SK-N-SH treated with all-trans-retinoic acid at 6 μM for 48 hours (cell line): ENCODE measurements around the gene SORCS1.

ENCODE experiments used
- ATAC-seq: fragments of 200-7000 bp; cut with Tn5 transposase; 3 replicates; pipeline ENCODE4 v1.9.1; 2020; ENCODE audit warnings: mild to moderate bottlenecking, moderate library complexity
- ARNTL ChIP-seq: fragments of 450-650 bp; formaldehyde crosslinking; IDR thresholded peaks from 2 replicates; pipeline ENCODE4 v1.5.0; 2020; ENCODE audit warnings: low read depth, mild to moderate bottlenecking, moderate library complexity, borderline replicate concordance
- BACH2 ChIP-seq: fragments of 250-450 bp; sonication (Bioruptor Pico); IDR thresholded peaks from 2 replicates; pipeline ENCODE4 v1.9.0; 2021; ENCODE audit warnings: mild to moderate bottlenecking, borderline replicate concordance
- CSDC2 ChIP-seq: fragments of 250-450 bp; sonication (Bioruptor Pico); IDR thresholded peaks from 2 replicates; pipeline ENCODE4 v1.5.0; 2020; ENCODE audit warnings: mild to moderate bottlenecking, moderate library complexity
- CSRNP3 ChIP-seq: fragments of 250-450 bp; sonication (Bioruptor Pico); IDR thresholded peaks from 2 replicates; pipeline ENCODE4 v1.5.1; 2021; ENCODE audit warnings: mild to moderate bottlenecking, moderate library complexity
- ESRRG ChIP-seq: fragments of 250-450 bp; sonication (Bioruptor Pico); IDR thresholded peaks from 2 replicates; pipeline ENCODE4 v1.6.1; 2021; ENCODE audit warnings: mild to moderate bottlenecking
- GLIS3 ChIP-seq: fragments of 250-450 bp; sonication (Bioruptor Pico); IDR thresholded peaks from 2 replicates; pipeline ENCODE4 v1.5.0; 2020; ENCODE audit warnings: mild to moderate bottlenecking, moderate library complexity
- ISL1 ChIP-seq: fragments of 250-450 bp; sonication (Bioruptor Pico); IDR thresholded peaks from 2 replicates; pipeline ENCODE4 v2.1.2; 2022; ENCODE audit warnings: mild to moderate bottlenecking, moderate library complexity
- OSR1 ChIP-seq: fragments of 250-450 bp; sonication (Bioruptor Pico); IDR thresholded peaks from 2 replicates; pipeline ENCODE4 v1.8.0; 2022; ENCODE audit warnings: moderate library complexity, mild to moderate bottlenecking, inconsistent platforms
- PPARA ChIP-seq: fragments of 250-450 bp; sonication (Bioruptor Pico); IDR thresholded peaks from 2 replicates; pipeline ENCODE4 v1.5.0; 2020; ENCODE audit warnings: mild to moderate bottlenecking, borderline replicate concordance
- TCF4 ChIP-seq: fragments of 250-450 bp; sonication (Bioruptor Pico); IDR thresholded peaks from 2 replicates; pipeline ENCODE4 v1.8.0; 2021; ENCODE audit warnings: mild to moderate bottlenecking, moderate library complexity, borderline replicate concordance
- TOX ChIP-seq: fragments of 250-450 bp; sonication (Bioruptor Pico); IDR thresholded peaks from 2 replicates; pipeline ENCODE4 v1.8.0; 2021; ENCODE audit warnings: mild to moderate bottlenecking, moderate library complexity, borderline replicate concordance
- ZC3H10 ChIP-seq: fragments of 250-450 bp; sonication (Bioruptor Pico); IDR thresholded peaks from 2 replicates; pipeline ENCODE4 v1.5.1; 2021; ENCODE audit warnings: mild to moderate bottlenecking, moderate library complexity
- ZFP3 ChIP-seq: fragments of 250-450 bp; sonication (Bioruptor Pico); IDR thresholded peaks from 2 replicates; pipeline ENCODE4 v1.5.0; 2020; ENCODE audit warnings: mild to moderate bottlenecking, moderate library complexity
- ZFP30 ChIP-seq: fragments of 450-650 bp; formaldehyde crosslinking; IDR thresholded peaks from 2 replicates; pipeline ENCODE4 v1.5.0; 2022; ENCODE audit warnings: mild to moderate bottlenecking, moderate library complexity
- ZNF565 ChIP-seq: fragments of 450-650 bp; formaldehyde crosslinking; conservative IDR thresholded peaks from 2 replicates; pipeline ENCODE4 v1.5.0; 2020; ENCODE audit warnings: low read depth, mild to moderate bottlenecking, moderate library complexity
- ZNF8 ChIP-seq: fragments of 450-650 bp; formaldehyde crosslinking; IDR thresholded peaks from 2 replicates; pipeline ENCODE4 v1.5.0; 2020; ENCODE audit warnings: mild to moderate bottlenecking, moderate library complexity
- TF ChIP-seq, protein P1 (sequence below): fragments of 250-450 bp; sonication (Bioruptor Pico); IDR thresholded peaks from 2 replicates; pipeline ENCODE4 v1.5.0; 2020; ENCODE audit warnings: mild to moderate bottlenecking, moderate library complexity
- TF ChIP-seq, protein P2 (sequence below): fragments of 250-450 bp; sonication (Bioruptor Pico); IDR thresholded peaks from 2 replicates; pipeline ENCODE4 v1.8.0; 2020; ENCODE audit warnings: mild to moderate bottlenecking, moderate library complexity, borderline replicate concordance
- TF ChIP-seq, protein P3 (sequence below): fragments of 250-450 bp; sonication (Bioruptor Pico); IDR thresholded peaks from 2 replicates; pipeline ENCODE4 v1.8.0; 2021; ENCODE audit warnings: low read depth, mild to moderate bottlenecking, moderate library complexity, borderline replicate concordance
- TF ChIP-seq, protein P4 (sequence below): fragments of 250-450 bp; sonication (Bioruptor Pico); IDR thresholded peaks from 2 replicates; pipeline ENCODE4 v1.5.1; 2020; ENCODE audit warnings: low read depth, mild to moderate bottlenecking, moderate library complexity

Gene SORCS1

GRCh38 chr10:107129000-107129399 lies 35.5 kb downstream of the SORCS1 start:
- no peak for ATAC-seq

DNA sequence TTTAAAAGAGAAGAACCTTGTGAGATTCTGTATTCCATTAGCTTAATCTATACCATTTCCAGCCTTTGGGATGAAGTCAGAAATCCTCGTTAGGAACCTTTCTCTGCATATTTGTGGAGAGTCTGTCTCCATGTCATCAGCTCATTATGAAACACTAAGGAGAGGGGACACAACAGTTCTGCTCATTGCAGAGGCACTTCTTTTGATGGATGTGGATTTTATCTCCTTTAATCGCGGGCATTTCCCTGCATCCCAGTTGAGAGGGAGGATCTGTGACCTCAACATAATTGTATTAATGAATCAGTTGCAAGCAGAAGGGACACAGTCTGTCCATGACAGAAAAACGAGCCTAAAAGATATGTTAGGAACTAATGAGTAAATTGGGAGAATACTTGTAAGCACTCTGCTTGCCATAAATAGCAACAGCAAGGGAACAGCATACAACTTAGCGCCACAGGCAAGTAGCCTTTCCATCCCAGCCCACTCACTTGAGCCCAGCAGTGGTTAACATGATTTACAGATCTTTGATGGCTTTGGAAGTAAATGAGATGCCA lies 37.9 kb downstream of the SORCS1 start:
- TF ChIP-seq ISL1 (CRISPR knock-in tag) (peak; percentile 9; the same call in 1 of the 2 replicates), ZFP30 (CRISPR knock-in tag) (no peak), TOX (CRISPR knock-in tag) (no peak), BACH2 (CRISPR knock-in tag) (no peak)
- TF ChIP-seq, protein P1, sequence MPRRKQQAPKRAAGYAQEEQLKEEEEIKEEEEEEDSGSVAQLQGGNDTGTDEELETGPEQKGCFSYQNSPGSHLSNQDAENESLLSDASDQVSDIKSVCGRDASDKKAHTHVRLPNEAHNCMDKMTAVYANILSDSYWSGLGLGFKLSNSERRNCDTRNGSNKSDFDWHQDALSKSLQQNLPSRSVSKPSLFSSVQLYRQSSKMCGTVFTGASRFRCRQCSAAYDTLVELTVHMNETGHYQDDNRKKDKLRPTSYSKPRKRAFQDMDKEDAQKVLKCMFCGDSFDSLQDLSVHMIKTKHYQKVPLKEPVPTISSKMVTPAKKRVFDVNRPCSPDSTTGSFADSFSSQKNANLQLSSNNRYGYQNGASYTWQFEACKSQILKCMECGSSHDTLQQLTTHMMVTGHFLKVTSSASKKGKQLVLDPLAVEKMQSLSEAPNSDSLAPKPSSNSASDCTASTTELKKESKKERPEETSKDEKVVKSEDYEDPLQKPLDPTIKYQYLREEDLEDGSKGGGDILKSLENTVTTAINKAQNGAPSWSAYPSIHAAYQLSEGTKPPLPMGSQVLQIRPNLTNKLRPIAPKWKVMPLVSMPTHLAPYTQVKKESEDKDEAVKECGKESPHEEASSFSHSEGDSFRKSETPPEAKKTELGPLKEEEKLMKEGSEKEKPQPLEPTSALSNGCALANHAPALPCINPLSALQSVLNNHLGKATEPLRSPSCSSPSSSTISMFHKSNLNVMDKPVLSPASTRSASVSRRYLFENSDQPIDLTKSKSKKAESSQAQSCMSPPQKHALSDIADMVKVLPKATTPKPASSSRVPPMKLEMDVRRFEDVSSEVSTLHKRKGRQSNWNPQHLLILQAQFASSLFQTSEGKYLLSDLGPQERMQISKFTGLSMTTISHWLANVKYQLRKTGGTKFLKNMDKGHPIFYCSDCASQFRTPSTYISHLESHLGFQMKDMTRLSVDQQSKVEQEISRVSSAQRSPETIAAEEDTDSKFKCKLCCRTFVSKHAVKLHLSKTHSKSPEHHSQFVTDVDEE = no peak
- TF ChIP-seq, all 23 proteins: peak for 1
- no peak; the same call in 2 of the 3 replicates for ATAC-seq

More at GRCh38 chr10:107129000-107129399, 35.5 kb downstream of the SORCS1 start:
- TF ChIP-seq CSDC2 (CRISPR knock-in tag) (no peak), ZFP3 (CRISPR knock-in tag) (no peak), ZNF565 (no peak), ZNF8 (CRISPR knock-in tag) (no peak), ARNTL (CRISPR knock-in tag) (no peak), ISL1 (CRISPR knock-in tag) (no peak), CSRNP3 (CRISPR knock-in tag) (no peak), TOX (CRISPR knock-in tag) (no peak), BACH2 (CRISPR knock-in tag) (no peak), PPARA (CRISPR knock-in tag) (no peak), GLIS3 (CRISPR knock-in tag) (no peak), ESRRG (CRISPR knock-in tag) (no peak), OSR1 (no peak), TCF4 (CRISPR knock-in tag) (no peak), ZC3H10 (no peak)
- TF ChIP-seq, protein P2, sequence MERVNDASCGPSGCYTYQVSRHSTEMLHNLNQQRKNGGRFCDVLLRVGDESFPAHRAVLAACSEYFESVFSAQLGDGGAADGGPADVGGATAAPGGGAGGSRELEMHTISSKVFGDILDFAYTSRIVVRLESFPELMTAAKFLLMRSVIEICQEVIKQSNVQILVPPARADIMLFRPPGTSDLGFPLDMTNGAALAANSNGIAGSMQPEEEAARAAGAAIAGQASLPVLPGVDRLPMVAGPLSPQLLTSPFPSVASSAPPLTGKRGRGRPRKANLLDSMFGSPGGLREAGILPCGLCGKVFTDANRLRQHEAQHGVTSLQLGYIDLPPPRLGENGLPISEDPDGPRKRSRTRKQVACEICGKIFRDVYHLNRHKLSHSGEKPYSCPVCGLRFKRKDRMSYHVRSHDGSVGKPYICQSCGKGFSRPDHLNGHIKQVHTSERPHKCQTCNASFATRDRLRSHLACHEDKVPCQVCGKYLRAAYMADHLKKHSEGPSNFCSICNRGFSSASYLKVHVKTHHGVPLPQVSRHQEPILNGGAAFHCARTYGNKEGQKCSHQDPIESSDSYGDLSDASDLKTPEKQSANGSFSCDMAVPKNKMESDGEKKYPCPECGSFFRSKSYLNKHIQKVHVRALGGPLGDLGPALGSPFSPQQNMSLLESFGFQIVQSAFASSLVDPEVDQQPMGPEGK (CRISPR knock-in tag) = no peak
- TF ChIP-seq, protein P1 = no peak
- TF ChIP-seq, protein P3, sequence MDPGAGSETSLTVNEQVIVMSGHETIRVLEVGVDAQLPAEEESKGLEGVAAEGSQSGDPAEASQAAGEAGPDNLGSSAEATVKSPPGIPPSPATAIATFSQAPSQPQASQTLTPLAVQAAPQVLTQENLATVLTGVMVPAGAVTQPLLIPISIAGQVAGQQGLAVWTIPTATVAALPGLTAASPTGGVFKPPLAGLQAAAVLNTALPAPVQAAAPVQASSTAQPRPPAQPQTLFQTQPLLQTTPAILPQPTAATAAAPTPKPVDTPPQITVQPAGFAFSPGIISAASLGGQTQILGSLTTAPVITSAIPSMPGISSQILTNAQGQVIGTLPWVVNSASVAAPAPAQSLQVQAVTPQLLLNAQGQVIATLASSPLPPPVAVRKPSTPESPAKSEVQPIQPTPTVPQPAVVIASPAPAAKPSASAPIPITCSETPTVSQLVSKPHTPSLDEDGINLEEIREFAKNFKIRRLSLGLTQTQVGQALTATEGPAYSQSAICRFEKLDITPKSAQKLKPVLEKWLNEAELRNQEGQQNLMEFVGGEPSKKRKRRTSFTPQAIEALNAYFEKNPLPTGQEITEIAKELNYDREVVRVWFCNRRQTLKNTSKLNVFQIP (CRISPR knock-in tag) = no peak
- TF ChIP-seq, protein P4, sequence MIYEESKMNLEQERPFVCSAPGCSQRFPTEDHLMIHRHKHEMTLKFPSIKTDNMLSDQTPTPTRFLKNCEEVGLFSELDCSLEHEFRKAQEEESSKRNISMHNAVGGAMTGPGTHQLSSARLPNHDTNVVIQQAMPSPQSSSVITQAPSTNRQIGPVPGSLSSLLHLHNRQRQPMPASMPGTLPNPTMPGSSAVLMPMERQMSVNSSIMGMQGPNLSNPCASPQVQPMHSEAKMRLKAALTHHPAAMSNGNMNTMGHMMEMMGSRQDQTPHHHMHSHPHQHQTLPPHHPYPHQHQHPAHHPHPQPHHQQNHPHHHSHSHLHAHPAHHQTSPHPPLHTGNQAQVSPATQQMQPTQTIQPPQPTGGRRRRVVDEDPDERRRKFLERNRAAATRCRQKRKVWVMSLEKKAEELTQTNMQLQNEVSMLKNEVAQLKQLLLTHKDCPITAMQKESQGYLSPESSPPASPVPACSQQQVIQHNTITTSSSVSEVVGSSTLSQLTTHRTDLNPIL (CRISPR knock-in tag) = no peak
- TF ChIP-seq, all 23 proteins: peak for 0
